Myocyte (in vitro differentiated cells): ENCODE measurements around the gene PSMG3. TPM values are rescaled to one million over a fixed set of nuclear protein-coding genes. Genes with fewer than 3 reads are reported as not detected.

Experiments
- DNase-seq: peaks from one replicate; pipeline ENCODE4 v3.0.0-alpha.2; 2012; ENCODE audit warnings: low read depth
- total RNA-seq: library from RNA; depleted of rRNA; stranded (reverse); fragments of >200 nt; gene quantifications from 2 replicates; pipeline ENCODE4 v1.2.3, GENCODE V29; 2014

Gene PSMG3
- total RNA-seq, 1 donor from 2014 or later = 47.1 TPM

DNA sequence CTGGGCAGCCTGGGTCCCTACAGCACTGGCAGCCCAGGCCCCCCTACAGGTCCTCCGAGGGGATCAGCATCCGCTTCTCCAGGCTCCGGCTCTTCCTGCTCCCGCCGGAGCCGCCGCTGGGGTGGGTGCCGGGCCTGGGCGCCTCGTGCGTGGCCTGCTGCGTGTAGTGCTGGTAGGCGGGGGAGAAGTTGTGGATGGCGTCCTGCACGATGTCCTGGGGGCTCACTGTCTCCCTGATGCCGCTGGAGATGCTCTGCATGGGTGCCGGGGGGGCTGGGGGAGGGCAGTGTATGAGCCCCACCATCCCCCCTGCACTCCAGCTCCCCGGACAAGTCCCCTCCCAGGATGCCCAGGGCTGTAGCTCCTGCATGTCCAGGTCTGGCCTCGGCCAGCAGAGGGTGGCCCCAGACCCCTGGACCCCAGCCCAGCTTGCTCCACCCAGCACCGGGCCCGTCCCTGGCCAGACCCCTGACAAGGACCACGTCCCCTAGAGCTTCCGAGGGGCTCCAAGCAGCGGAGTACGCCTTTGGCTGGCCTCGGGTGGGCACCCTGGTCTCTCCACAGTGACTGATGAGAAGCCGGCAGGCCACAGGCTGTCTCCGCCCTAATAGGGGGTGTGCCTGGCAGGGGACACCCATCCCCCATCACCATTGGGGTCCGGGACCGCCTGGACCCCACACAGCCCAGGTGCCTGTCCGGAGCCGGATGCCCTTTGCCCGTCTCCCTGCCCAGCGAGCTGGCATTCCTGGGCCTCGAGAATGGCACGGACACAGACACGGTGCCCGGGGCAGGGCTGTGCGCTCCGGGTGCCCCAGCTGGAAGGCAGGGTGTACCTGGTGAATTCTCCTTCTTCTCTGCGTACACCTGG is 22.7 kb downstream of the PSMG3 start:
- DNase-seq = no peak

DNA sequence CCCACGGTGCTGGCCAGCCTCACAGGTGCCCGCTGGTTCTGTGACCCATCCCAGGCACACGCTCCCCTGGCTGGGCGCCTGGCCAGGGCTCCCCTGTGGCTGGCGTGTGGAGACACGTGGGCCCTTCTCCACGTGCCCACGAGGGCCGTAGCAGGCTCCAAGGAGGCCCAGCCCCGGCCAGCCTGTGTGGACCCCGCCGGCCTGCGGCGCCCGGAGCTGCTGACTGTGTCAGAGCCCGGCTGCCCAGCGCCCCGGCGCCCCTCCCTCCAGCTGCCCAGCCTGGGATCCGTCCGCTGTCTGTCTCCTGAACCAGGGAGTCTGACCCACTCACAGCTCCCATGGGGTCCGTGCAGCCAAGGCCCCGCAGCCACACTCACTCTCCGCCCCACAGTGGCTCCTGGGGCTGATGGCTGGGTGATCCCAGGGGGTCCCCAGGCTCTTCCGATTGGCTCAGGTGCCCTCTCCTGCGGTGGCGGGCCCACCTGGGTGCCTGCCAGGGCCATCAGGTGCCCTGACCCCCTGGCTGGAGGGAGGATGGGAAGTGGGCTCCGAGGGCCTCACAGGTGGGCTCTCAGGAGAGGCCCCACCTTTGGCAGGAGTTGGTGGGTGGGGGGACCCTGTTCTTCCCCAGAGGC is 23.4 kb downstream of the PSMG3 start:
- DNase-seq = no peak

DNA sequence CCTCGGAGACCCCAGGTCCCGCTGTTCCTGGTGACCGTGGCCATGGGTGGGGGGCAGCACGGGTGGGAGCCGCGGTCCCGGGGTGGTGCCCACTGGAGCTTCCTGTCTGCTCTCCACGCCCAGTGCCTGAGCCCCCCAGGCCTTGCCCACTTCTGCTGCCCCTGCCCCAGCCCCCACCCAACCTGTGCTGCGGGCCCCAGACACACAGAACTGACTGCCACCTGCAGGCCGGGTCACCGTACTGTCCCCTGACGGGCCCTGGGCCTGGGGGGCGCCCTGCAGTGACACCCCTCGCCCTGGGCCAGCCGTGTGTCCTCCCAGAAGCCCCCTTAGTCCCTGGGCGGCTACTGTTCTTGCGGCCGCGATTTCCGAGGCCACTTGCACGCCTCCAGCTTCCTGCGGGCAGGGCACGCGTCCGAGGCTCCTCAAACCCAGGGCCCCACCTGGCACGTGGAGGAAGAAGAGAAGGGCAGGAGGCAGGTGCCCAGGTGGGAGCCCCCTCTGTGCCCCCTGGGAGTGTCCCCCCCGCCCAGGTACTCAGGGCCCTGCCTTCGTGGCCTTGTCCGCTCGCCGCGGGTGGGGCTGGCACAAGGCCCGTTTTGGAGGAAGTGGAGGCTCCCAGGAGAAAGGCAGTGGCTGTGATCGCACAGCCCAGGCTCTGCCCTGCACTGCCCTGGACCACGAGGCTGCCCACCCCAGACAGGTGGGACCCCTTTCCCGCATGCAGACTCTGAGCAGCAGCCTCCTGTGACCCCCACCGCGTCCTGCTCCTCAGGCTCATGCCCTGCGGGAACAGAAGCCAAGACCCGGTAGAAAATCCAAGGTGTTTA is 24.2 kb downstream of the PSMG3 start:
- DNase-seq = no peak

DNA sequence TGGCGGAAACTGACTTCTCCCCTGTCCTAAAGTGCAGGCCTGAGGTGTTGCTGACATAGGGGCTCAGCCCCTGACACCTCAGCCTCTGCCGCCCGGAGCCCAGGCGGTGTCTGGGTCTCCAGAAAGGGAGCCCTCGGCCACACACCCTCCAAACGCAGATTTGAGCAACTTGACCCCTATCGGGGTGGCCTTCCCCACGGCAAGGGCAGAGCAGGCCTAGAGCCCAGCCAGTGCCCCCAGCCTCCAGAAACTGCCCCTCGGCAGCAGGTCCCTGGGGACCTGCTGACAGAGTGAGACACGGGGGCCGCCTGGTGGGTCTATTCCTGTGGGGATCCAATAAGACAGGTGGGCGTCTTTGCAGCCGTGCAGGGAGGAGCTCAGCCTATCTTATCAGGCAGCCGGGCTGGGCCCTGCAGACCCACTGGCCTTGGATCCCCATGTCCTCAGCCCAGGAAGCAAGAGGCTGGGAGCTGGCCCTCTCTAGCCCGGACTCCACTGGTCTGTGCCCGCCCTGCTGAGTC is 24.9 kb downstream of the PSMG3 start:
- no peak for DNase-seq

DNA sequence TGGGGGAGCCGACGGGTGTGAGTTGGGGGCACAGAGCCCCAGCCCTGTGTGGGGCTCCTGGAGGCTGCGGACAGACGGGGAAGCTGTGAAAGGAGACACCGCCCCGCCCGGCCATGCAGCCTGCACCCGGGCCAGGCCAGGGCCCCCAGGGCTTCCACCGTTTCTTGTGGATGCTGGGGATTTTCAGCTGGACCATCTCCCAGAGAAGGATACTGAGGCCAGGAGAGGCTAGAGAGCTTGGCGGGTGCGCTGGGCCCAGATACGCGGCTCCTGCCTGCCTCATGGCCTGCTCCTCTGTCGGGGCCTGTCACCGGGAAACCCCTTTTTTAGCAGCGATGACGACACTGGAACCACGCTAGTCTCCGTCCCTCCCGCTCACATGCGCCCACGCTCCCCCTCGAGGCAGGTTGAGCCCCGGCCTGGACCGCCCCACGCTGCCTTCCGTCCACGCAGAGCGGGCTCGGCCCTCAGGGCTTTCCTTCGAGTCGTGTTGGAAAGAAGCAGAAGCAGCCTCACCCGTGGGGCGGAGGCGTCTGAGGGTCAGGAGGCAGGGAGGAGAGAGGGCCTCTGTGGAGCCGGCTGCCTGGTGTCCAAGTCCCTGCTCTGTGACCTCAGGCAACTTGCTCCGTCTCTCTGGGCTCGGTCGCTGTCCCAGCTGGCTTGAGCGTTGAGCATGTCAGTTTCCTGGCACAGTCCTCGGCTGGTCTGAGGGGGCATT is 25.5 kb downstream of the PSMG3 start:
- no peak for DNase-seq

DNA sequence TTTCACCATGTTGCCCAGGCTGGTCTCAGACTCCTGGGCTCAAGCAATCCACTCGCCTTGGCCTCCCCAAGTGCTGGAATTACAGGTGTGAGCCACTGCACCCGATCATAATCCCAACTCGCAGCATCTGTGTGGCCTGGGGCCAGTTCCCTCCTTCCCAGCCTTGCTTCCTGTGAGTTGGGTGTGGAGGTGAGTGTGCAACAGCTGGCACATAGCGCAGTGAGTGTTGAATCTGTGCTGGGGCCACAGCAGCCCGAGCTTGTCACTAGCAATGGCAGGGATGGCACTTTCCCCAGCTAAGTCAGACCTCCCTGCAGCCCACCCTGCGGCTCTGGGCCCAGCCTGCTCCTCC is 26.0 kb downstream of the PSMG3 start:
- DNase-seq = no peak

DNA sequence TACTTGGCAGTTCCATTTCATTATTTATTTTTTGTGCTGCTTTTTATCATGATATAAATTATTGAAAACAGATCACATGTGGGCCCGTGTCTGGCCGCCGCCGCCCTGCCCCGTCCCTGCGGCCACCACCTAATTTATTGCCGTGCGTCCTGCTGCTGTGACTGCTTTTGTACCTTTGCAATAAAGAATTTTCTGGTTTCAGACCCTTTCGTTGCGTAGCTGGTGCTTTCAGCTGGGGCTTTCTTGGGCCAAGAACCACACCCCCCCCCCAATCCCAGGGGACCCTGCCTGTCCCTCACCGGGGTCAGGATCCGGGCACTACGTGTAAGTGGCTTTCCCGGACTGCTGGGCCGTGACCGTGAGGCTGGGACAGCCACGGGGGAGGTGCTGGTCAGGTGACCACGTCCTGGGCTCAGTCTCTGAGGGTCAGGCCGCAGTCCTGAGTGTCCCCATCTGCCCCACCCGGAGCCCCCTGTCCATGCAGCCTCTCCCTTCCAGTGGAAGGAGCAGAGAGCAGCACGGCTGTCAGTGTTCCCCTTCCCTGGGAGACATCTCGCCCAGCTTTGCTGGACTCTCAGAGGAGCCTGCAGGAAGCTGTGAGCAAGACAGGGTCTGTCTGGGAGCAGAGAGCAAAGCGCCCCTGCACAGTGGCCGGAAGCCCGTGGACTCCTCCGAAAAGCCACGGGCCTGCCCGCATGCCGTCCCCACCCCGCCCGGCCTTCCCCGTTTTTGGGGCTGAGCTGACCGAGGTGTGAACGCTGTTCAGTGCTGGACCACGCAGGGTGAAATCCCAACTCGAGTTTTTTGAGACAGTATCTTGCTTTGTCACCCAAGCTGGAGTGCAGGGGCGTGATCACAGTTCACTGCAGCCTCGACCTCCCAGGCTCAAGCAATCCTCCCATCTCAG is 26.7 kb downstream of the PSMG3 start:
- no peak for DNase-seq

DNA sequence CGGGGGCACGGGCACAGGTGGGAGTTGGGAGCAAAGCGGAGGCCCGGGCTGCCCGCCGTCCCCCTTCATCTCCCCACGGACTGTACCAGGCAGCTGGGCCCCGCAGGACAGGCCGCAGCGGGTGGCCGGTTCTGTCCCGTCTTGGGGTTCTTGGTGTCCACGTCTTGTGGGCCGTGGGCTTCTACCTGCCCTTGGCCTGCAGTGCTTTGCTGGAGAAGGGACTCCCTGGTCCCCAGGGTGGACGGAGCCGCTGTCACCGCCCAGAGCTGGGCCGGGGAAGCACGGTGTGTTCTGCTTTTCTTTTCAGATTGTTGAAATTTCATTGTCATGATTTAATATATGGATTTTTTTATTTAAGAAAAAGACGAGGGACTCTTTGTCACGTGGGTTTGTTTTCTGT is 27.5 kb downstream of the PSMG3 start:
- DNase-seq = no peak

DNA sequence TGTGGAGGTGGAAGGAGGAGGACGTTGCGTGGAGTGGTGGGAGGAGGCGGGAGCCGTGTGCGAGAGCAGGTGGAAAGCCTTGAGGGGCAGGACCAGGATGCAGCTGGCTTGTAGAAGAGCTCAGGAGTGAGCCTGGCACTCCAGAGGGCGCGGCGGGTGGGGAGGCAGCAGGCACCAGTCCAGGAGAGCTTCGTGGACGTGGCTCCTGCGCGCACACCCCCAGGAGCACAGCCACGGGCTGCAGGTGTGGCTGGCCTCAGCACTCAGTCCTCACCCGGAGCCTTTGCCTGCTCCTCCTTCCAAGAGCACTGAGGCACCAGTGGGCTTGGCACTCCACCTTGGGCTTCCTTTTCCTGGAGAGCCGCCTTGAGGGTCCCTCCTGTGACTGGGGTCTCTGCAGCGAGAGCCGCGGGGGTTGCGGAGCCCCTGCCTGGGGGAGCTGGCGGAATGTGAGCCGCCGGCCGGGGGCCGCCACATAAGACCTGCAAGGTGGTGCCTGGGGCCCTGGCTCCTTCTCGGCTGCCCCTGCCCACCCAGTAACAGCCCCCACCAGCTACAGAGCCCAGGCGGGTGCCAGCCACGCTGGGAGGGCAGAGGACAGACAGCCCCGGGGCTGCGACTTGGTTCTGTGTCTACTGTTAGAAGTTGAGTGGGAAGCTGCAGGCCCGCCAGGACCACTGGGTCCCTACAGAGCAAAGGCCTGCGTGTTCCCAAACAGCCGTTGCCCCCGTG is 28.2 kb downstream of the PSMG3 start:
- no peak for DNase-seq

DNA sequence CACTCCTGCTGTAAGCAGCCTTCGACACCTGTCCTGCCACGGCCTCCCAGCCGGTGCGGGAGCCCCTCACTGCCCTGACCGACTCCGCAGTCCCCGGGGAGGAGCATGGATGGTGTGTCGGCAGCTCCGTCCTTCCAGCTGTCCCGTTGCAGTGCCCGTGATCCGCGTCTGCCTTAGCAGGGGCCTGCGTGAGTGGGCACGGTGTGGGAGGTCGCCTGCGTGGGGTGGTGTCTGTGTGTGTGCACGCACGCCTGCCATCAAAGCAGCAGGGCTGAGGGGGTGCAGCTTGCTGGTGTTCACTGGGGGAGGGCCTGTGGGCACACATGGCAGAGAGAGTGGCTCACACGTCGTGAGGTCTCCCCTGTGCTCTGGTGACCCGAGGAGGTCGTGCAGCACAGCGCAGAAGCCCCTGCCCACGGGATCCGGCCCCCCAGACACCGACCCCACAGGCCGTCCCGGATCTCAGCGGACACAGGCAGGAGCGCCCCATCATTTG is 29.0 kb downstream of the PSMG3 start:
- DNase-seq = no peak

DNA sequence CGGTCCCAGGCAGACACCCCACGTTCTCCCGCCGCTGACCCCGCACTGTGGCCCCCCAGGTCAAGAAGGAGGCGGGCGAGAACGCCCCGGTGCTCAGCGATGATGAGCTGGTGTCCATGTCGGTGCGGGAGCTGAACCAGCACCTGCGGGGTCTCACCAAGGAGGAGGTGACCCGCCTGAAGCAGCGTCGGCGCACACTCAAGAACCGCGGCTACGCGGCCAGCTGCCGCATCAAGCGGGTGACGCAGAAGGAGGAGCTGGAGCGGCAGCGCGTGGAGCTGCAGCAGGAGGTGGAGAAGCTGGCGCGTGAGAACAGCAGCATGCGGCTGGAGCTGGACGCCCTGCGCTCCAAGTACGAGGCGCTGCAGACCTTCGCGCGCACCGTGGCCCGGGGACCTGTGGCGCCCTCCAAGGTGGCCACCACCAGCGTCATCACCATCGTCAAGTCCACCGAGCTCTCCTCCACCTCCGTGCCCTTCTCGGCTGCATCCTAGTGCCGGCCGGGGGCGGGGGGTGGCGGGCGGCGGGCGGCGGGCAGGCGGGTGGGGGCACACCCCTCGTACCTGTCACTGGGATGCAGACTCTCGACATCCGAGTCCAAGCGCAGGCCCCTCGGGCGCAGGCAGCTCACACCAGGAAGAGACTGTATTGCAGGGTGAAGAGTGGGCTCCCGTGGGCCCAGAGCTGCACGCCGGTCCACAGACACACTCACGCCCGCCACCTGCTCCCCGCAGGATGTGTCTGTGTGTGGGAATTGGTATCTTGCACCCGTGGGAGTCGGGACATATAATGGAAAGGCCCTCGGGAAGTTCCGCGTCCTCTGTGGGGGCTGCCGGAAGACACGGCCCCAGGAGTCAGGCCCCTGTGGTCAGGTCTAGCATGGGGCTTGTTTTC is 29.7 kb downstream of the PSMG3 start:
- DNase-seq = no peak

DNA sequence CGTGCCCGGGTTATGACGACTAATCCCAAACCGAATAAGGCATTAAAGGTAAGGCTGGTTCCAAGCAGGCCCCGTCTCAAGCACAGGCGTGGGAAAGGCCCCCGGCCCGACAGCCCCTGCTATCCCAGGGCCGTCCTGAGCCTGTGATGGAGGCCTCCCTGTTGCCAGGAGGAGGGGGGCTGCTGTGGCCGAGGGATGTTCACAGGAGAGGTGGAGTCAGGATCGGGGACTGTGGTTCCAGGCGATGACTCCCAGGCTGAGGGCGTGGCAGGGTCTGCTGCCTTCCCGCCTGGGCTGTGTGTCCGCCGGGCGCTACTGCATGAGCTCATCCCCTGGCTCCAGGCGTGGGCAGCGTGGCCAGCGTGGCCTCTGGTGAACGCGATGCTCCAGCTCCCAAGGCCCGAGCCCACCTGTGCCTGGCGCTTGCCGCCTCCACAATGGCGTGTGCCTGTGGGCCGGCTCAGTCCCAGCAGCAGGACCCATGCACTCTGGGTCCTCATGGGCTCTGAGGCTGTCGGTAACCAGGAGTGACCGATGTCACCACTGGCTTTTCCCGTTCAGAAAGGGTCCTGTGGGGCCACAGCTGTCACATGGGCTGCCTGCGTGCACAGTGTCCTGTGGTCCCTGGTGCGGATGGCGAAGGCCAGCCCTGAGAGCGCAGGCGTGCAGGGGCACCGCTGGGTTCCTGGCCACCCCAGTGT is 30.5 kb downstream of the PSMG3 start:
- DNase-seq = no peak

DNA sequence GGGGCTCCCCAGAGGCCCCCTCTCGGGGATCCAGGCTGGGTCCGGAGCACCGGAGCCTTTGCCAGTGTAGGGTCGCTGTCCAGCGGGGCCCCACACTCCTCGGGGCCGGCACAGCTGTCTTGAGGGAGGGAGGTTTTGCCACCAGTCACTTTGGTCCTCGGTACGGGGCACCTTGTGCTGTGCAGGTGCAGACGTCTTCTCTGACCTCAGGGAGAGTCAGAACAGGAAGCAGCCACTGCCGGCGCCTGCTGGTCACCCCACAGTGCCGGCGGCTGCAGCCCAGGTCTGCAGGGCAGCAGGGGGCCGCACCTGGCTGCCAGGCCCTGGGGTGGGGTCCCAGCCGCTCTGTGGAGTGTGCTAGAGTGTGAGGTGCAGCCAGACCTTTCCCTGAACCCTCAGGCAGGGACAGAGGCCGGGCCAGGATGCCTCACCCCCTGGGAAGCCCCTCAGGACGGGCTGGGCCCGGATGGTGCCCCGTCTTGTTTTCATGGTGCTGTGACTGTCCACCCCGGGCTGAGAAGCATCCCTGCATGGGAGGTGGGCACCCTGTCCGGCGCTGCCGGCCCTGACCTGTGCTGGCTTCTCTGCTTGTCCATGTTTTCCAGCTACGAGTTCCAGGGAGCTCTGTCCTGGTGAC is 31.2 kb downstream of the PSMG3 start:
- DNase-seq = no peak

DNA sequence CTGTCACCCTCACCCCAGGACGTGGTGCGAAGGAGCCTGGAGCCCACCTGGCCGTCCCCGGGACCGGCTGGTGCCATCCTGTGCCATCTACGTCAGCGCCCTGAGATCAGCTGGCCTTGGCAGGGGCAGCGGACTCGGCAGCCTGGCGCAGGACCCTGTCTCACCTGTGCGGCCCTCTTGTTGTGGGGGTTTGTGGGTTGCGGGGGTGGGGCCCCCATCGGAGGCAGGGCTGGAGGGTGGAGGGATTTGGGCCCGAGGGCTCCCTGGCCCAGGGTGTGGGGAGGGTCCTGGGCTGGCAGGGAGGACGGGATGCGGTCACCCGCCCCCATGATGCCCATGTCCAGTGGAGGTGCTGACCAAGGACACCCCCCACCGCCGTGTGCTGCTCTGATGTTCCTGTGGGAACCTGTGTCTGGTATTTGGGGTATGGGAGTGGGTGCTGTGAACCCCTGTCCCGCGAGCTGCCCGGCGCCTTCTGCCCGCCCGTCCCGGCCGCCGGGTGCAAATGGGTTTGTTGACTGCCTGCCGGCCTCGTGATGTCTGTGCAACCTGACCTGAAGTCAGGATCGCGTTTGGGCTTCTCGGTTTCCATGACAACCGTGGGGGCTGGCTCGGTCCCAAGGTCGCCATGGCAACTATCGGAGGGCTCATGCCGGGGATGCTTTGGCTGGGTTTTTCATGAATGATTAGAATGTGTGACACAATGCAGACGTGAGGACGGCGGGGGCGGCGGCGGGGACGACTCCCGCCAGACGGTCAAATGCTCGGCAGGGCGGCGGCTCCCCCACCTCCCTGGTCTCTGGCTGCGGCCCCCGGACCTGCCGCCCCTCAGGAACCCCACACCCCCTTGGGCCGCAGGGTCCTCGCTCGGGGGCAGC is 32.1 kb downstream of the PSMG3 start:
- peak; percentile 86 for DNase-seq

DNA sequence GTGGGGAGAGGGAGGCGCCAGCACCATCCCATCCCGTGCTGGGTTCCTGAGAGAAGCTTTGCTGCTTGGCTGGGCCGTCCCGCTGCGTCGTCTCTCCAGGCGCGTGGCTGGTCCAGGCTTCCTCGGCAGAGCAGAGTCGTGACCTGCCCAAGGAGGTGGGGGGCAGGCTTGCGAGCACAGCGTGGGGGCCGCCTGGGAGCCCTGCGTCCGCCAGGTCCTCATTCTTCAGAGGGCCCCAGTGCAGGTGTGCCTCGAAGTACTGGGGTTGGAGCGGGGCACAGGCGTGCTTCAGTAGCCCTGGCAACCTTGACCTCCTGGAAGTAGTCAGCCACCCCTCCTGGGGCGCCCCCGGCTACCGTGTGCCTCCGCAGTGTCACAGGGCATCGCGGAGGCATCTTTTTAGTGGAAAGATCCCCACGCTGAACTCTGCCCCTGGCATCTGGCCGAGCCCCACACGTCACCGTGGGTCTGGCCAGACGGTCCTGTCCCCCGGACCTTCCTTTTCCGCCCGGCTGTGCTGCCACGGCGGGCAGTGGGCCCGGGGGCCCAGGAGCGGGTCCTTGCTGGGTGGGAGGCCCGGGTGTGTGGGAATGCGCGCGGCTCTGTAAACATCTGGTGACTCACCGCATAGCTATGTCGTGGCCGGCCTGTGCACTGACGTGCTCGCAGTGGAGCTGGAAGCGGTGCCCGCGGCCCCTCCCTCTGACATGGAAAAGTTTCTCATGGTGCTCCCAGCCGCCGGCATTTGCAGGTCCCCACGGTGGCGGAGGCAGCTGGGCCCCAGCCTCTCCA is 32.9 kb downstream of the PSMG3 start:
- DNase-seq = peak; percentile 99
